Urothelium cell line (cell line): ENCODE data around the gene CCNQ.

ENCODE experiments used
- DNase-seq: peaks from one replicate; pipeline ENCODE4 v3.0.0; 2011; ENCODE audit warnings: low spot score, mixed read lengths
- FAIRE-seq: peaks from 2 replicates; lab custom pipeline; 2011; peaks lifted over from hg19 to GRCh38; lab: Jason Lieb, UNC

Gene CCNQ

GRCh38 chrX:153546386-153546785, 52.6 kb downstream of the CCNQ start:
- no peak for FAIRE-seq
- no peak for DNase-seq

GRCh38 chrX:153544727-153545126, 54.2 kb downstream of the CCNQ start:
- DNase-seq (no peak), FAIRE-seq (no peak)

- no peak for FAIRE-seq
- DNase-seq: no peak
Measured at GRCh38 chrX:153539979-153540358, 59.0 kb downstream of the CCNQ start.

- no peak for FAIRE-seq
- DNase-seq: peak; percentile 84
Measured at GRCh38 chrX:153539171-153539978, 59.6 kb downstream of the CCNQ start.

- FAIRE-seq: no peak
- DNase-seq: no peak
Measured at GRCh38 chrX:153538424-153538823, 60.5 kb downstream of the CCNQ start.
